HG02973 (cell line): ENCODE data around the gene CEP72.
"Not testable (repeated sequence)": the region's sequence is repeated elsewhere in the genome, so short reads cannot be mapped to it uniquely, and the experiment has no call there.

Source experiments
- ATAC-seq: cut with Tn5 transposase; IDR thresholded peaks from one replicate; pipeline ENCODE4 v1.9.1; 2021; ENCODE audit warnings: moderate library complexity; ENCODE audit not compliant: unreplicated experiment

The CEP72 gene

GRCh38 chr5:579746-580366, 32.3 kb upstream of the CEP72 start:
- ATAC-seq = no peak

GRCh38 chr5:580436-580835, 31.7 kb upstream of the CEP72 start:
- ATAC-seq = no peak

GRCh38 chr5:581266-581665, 30.9 kb upstream of the CEP72 start:
- no peak for ATAC-seq

GRCh38 chr5:581941-582340, 30.2 kb upstream of the CEP72 start:
- no peak for ATAC-seq

GRCh38 chr5:582445-582844, 29.7 kb upstream of the CEP72 start:
- not testable (repeated sequence) for ATAC-seq

- no peak for ATAC-seq
These were observed 29.1 kb upstream of the CEP72 start for GRCh38 chr5:582936-583635.

- ATAC-seq = no peak
These were observed 28.5 kb upstream of the CEP72 start for GRCh38 chr5:583645-584044.

GRCh38 chr5:584216-584615, 27.9 kb upstream of the CEP72 start:
- ATAC-seq = no peak

GRCh38 chr5:584846-585245, 27.3 kb upstream of the CEP72 start:
- ATAC-seq = no peak

GRCh38 chr5:585556-585955, 26.6 kb upstream of the CEP72 start:
- ATAC-seq = no peak

GRCh38 chr5:585962-586628, 26.0 kb upstream of the CEP72 start:
- no peak for ATAC-seq

- ATAC-seq = no peak
These were observed 25.3 kb upstream of the CEP72 start for GRCh38 chr5:586751-587285.

- no peak for ATAC-seq
These were observed 24.7 kb upstream of the CEP72 start for GRCh38 chr5:587403-587802.

GRCh38 chr5:588406-588995, 23.6 kb upstream of the CEP72 start:
- no peak for ATAC-seq

- no peak for ATAC-seq
These were observed 23.0 kb upstream of the CEP72 start for GRCh38 chr5:589173-589572.

- ATAC-seq = no peak
These were observed 22.6 kb upstream of the CEP72 start for GRCh38 chr5:589588-589987.

- no peak for ATAC-seq
These were observed 21.8 kb upstream of the CEP72 start for GRCh38 chr5:590346-590745.

GRCh38 chr5:591746-592145, 20.4 kb upstream of the CEP72 start:
- no peak for ATAC-seq

- no peak for ATAC-seq
These were observed 20.0 kb upstream of the CEP72 start for GRCh38 chr5:592158-592557.

- ATAC-seq = no peak
These were observed 18.6 kb upstream of the CEP72 start for GRCh38 chr5:593511-593910.

GRCh38 chr5:594226-594860, 17.8 kb upstream of the CEP72 start:
- no peak for ATAC-seq
